Measurements from ENCODE around the gene DLG2.

- no peak for TF ChIP-seq CTCF (IDR thresholded peaks at IDR 0.05)
- no peak for TF ChIP-seq ZFX (IDR thresholded peaks at IDR 0.05; ENCODE audit: borderline replicate concordance)
Measured at GRCh38 chr11:84414920-84415319, 1212.2 kb downstream of the DLG2 start.

All from 22Rv1 (cell line).